Activated CD8-positive, alpha-beta memory T cell treated with anti-CD3 and anti-CD28 coated beads for 24 hours (primary cell): ENCODE measurements around the gene MYCT1.
"Not testable (repeated sequence)": the region's sequence is repeated elsewhere in the genome, so short reads cannot be mapped to it uniquely, and the experiment has no call there.

Experiments used
- DNase-seq: peaks from one replicate; pipeline ENCODE4 v3.0.0-alpha.2; 2020

MYCT1 gene, protein sequence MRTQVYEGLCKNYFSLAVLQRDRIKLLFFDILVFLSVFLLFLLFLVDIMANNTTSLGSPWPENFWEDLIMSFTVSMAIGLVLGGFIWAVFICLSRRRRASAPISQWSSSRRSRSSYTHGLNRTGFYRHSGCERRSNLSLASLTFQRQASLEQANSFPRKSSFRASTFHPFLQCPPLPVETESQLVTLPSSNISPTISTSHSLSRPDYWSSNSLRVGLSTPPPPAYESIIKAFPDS

DNA sequence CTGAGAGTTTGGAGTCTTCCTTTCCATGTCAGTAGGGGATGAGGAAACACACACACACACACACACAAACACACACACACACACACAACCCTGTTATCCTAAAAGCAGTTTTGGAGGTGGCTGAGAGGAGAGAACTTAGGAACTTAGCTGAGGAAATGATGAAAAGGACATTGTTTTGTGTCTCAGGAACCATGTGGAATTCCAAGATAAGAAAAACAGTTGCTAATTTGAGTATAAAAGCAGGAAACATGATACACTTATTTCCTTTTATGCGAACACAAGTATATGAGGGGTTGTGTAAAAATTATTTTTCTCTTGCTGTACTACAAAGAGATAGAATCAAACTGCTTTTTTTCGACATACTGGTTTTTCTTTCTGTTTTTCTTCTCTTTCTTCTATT lies at the start of gene MYCT1:
MYCT1 (plus strand) TSS at position 264 of the 400 bp plus-strand sequence; CDS start at position 270, 6 bp downstream.
- no peak for DNase-seq

DNA sequence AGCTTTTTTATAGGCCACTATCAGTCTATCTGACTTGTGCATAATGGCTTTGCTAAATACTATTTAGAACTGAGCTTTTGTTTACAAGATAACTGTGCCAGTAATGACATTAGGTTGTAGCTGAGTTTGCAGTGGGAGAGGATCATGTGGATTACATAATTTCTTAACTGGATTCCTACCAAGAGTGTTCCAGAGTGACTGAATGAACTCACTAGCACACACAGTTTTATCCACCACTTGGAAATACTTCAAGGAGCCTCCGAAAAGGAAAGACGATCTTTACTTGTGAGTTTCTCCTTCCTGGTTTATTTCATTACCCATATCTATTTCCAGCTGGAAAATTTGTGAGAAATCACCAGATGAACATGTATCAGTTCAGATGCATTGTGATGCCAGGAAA lies 49.6 kb upstream of the MYCT1 start:
- DNase-seq: no peak

DNA sequence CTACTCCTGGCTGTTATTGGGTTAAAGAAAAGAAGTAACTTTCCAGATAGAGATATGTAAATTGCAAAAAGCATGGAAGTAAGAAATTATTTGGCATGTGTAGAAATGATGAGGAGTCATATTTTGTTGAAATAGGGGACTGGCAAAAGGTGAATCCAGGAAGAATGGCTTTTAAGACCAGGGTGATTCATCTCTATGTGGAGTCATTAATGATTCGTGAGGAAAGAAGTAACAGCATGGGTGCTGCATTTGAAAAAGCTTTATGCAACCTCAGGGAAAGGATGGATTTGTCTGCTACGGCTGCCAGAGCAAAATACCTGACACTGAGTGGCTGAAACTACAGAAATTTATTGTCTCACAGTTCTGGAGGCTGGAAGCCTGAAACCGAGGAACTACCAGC lies 45.7 kb upstream of the MYCT1 start:
- no peak for DNase-seq

DNA sequence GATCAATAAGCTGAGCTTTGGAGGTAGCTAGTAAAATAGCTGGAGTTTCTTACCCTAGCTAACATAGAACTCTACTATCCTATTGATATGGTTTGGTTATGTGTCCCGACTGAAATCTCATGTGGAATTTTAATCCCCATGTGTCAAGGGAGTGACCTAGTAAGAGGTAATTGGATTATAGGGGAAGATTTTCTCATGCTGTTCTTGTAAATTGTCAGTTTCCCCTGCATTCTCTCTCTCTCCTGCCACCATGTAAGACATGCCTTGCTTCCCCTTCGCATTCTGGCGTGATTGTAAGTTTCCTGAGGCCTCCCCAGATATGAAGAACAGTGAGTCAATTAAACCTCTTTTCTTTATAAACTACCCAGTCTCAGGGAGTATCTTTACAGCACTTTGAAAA lies 35.9 kb upstream of the MYCT1 start:
- no peak for DNase-seq

DNA sequence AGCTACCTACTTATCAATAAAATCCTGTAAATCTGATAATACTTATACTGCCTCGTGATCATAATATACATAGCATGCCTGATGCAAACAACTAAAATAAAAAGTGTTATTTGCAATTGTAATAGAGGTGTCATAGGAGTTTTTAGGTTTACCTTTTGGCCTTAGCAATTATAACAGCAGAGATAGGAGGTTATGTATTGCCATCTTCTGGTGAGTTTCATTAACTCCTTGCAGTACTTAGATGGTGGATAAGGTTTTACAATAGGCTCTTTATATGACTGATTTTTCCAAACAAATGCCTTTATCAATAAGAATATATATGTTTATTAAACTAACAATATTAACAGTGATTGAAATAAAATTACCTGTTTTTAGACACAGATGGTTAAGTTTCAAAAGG lies 27.8 kb upstream of the MYCT1 start:
- DNase-seq: no peak

DNA sequence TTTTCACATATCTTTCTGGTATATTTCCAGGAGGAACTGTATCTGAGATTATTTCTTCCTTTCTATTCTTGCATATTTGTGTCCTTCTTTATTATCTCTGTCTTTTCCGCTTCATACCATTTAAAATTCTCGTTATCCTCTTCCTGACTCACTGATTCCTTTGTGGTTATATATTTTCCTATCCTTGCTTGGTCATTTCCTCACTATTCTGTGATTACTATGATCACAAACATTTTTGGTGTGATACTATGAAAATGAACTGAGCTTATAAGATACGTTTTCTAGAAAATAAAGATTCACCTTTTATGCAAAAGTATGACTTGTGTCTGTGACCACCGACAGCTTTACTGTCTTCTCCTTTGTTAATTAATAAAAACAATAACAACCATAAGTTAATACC lies 26.5 kb upstream of the MYCT1 start:
- no peak for DNase-seq

DNA sequence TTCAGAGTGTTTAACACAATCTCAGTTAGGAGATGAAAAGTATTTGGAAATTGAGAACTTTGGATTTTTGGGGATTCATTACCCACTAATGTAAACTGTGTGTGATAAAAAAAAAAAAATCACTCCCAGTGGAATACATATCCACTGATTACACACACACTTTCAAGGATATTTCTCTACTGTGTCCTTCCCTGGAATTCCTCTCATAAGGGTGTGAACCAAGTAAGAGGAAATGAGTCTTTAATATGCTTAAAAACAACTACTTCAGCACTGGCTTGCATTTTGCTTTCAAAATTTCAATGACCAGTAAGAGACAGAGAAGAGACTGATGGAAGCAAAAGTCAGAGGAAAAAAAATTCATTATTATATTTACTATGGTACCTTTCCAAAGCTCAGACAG lies 24.5 kb upstream of the MYCT1 start:
- DNase-seq: no peak

DNA sequence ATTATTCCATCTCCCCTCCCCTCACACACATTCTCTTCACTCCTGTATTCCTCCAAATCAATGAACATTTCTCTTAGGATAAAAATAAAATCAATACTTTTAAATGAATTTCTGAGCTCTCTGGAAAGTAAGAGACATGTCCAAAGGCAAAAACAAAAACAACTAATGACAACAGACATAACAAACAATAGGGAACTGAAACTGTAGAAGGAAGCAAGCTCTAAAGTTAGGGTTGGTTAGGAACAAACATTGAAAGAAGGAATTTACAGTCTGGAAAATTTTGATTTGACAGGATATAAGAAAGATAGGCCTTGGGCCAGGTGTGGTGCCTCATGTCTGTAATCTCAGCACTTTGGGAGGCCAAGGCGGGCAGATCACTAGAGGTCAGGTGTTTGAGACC lies 17.5 kb upstream of the MYCT1 start:
- no peak for DNase-seq

DNA sequence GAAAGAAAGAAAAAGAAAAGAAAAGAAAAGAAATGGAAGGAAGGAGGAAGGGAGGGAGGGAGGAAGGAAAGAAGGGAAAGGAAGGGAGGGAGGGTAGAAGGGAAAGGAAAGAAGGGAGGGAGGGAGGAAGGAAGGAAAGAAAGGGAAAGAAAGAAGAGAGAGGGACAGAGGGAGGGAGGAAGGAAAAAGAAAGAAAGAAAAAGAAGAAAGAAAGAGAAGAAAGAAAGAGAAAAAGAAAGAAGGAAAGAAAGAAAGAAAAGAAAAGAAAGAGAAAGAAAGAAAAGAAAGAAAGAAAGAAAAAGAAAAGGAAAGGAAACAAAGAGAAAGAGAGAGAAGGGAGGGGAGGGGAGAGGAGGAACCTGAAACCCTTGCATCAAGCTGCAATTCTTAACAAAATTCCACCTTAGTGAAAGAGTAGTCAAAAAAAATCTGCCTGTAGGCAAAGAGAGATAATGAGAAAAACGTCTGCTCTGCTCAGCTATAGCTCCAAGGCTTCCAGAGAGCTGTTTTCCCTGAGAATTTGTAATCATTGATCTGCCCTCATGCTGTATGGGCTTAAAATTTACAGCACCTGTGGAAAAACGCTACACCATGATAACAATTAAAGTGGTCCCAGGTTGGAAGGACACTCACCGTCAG lies 16.7 kb upstream of the MYCT1 start:
- DNase-seq: no peak

DNA sequence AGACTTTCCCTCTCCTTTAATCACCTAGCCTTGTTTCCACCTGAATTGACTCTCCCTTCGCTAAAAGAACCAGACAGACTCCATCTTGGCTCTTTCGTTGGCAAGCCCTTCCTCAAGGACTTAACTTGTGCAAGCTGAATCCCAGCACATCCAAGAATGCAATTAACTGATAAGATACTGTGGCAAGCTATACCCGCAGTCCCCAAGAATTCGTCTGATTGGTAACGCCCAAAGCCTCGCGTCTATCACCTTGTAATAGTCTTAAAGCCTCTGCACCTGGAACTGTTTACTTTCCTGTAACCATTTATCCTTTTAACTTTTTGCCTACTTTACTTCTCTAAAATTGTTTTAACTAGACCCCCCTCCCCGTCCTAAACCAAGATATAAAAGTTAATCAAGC lies 15.6 kb upstream of the MYCT1 start:
- no peak for DNase-seq

DNA sequence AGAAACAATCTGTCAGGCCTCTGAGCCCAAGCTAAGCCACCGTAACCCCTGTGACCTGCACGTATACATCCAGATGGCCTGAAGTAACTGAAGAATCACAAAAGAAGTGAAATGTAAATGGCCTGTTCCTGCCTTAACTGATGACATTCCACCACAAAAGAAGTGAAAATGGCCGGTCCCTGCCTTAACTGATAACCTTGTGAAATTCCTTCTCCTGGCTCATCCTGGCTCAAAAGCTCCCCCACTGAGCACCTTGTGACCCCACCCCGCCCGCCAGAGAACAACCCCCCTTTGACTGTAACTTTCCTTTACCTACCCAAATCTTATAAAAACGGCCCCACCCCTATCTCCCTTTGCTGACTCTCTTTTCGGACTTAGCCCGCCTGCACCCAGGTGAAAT lies 14.8 kb upstream of the MYCT1 start:
- not testable (repeated sequence) for DNase-seq

DNA sequence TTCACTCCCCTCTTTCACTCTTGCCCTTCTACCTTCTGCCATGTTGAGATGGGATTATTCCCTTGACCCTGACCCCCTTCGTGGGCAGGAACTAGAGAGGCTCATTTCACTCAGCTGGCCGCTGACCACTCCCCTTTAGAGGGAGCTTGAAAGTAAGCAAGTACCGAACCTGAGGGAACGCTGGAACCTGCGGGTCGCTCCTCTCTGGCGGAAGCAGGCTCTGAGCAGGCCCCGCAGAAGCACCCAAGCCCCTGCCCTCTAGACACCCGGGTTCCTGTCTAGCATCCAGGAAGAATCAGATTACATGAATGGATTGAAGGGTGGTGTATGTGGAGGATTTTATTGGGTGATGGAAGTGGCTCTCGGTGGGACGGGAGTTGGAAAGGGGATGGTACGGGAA lies 11.9 kb upstream of the MYCT1 start:
- no peak for DNase-seq

DNA sequence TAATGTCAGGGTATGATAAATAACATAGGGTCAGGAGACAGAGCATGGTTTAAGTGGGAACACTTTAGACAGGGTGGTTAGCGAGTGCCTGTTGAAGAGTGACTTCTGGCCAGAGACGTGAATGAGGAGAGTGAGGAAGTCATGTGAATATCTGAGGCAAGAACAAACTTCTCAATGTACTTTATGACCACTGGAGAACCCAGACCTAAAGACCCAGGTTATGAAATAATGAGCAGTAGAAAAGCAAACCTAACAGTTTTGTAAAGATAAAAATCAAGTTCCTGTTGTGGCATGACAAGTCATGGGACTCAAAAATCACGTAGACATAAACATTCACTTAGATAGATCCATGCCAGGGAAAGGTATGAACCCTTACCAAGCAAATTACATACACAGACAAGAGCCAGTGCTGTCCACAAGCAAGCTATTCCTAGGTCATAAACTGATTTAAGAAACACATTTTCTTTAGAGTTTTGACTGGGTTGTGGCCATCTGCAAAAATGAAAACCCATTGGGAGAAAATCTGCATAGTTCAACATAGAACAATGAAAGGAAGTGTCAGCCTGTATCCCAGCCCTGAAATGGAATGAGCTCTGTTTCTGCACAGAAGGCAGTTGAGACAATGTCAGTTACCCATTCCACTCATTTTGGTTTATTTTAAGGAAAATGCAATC lies 2.2 kb upstream of the MYCT1 start:
- no peak for DNase-seq

DNA sequence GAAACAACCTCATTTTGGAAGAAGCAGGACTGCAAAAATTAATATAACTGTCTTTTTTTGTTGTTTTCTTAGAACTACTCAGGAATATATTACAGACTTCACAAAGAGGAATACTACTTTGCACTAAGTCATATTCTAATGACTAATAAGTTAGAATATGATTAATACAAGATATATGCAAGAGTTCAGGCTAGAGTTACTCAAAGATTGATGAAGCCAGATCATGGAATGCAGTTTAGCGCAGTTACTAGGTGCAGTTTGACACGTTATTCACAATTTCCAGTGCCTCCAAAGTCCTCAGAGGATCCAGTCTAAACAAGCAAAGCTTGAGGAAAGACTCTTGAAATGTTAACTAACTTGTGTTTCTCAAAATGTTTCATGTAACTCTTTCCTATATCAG lies 1.2 kb upstream of the MYCT1 start:
- no peak for DNase-seq

DNA sequence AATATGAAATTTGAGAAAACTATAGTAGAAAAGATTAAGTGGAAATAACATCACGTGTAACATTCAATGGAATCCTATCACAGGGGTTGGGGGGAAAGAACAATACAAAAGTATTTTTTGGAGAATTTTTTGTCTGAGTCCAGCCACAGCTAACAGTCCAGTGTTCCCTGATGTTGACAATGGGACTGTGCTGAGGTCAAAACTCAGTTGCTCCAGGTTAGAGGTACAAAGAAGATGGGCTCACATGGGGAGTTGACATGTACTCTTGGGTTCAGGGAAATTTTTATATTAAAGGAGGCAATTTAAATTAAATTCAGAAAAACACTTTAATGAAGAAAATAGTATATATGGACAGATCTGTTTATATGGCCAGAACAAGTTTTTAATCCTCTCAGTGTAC lies 995 bp downstream of the MYCT1 start:
- no peak for DNase-seq

DNA sequence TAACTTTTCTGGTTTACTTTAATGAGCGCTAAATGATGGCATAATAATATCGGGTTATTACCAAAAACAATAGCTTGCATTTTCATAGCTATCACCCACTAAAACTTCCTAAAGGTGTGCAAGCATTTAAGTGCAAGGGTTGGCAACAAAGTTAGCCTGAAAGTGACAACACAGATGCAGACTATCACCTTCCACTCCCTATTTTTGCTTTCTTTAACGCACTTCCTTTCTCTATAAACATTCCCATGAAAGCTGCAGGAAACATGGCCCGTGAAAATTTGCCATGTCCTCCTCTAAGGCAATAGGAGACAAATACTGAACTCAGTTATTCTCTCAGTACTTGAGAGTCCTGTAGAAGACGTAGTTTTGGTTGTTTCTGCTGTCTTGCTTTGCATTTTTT lies 2.7 kb downstream of the MYCT1 start:
- DNase-seq: no peak

DNA sequence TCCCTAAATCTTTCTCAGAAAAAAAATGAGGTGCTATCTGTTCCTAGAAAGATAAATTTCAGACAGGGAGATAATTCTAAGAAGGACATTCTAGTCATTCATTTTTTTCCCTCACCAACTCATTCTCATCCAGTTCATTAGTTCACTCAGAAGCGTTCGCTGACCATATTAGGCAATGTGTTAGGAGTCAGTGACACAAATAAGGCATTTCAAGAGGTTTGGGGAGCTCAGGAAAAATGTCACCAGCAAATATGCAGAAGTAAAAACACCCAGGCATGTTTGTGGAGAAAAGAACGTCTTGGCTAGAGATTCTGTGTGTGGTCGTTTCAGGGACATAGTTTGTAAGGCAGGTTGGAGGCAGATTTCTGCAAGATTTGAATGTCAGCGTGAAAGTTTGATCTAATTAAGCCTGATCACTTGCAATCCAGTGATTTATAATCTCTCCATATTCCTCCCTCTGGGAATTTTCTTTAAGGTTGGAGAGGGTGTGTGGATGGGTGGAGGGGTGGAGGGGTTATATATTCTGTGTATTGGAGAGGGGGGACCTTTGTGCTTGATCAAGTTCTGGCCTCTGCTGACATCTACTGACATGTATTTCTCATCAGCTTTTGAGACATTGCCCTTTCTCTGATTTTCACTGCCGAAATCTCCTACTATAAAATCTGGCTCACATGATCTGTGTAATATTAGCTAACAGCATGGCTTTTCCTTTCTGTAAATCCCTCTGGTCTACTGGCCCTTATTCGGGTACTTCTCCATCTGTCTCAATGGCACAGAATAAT lies 3.6 kb downstream of the MYCT1 start:
- DNase-seq: no peak

DNA sequence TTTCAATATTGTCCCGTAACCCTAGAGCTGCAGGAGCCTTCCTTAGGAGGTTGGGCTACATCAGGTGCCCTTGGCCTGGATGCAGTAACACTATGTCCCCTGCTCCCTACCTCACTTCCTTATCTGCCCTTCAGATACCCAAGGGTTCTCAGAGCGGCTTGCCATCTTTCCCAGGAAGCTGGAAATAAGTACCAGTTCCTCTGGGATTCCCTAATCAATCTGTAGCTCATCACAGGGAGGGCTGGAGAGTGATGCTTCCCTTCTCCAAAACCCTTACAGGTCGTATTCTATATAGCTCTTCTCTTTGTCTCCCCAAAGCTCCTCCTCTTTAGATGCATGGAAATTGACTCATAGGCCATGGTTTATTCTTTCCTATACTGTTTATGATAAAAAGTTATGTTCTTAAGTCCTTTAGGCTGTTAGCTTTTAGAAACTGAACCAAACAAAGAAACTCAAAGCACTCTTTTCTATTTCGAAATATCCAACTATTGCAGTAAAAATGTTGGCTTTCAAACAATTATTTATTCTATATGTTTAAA lies 4.2 kb downstream of the MYCT1 start:
- DNase-seq: no peak

DNA sequence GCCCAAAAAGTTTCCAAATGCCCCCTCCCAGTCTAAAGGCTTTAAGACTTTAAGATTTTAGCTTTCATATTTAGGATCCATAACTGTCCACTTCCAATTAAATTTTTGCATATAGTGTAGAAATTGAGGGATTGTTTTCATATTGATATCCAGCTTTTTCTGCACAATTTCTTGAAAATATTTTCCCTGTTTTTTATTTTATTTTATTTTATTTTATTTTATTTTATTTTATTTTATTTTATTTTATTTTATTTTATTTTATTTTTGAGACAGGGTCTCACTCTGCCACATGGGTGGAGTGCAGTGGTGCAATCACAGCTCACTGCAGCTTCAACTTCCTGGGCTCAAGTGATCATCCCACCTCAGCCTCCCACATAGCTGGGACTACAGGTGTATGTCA lies 6.1 kb downstream of the MYCT1 start:
- not testable (repeated sequence) for DNase-seq

DNA sequence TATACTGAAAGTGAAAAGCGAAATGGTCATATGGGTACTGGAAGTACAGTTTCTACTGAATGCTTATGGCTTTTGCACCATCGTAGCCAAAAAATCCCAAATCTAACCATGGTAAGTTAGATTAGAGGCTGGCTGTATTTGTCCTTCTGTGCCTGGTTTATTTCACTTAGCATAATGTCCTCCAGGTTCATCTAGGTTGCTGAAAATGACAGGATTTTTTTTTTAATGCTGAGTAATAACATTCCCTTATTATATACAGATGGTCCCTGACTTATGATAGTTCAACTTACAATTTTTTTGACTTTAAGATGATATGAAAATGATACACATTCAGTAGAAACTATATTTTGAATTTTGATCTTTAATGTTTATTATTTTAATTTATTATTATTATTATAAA lies 7.6 kb downstream of the MYCT1 start:
- no peak for DNase-seq

DNA sequence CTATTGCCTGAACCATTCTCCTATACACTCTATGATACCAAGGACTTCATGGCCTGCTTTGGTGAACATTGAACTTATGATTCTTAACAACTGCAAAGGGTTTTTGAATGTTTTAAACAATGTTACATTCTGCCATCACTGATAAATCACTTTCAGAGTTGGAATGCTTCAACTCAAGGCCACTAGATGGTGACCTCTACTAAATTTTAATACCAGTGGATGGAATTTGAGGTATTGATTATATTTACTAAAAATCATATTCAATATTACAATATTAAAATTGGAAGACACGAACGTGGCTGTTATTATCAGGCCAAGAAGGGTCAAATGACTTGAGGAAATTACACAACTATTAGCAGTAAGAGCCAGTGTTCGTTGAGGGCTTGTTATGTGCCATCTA lies 18.6 kb downstream of the MYCT1 start:
- no peak for DNase-seq

DNA sequence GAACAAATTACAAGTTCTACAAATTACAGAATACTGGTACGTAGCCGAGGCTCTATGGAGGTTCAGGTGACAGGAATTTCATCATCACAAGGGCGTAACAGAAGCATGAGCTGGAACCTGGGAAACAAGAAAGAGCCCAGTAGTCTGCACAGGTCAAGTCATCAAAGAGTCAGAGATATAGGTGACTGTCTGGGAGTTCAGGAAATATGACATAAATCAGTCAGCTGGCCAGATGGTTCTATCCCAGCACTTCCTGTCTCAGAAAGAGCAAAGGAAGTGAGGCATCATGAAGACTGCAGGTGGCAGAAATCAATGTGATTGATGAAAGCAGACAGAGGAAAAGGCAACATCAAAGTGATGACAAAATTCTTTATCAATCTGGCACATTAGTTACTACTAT lies 23.3 kb downstream of the MYCT1 start:
- DNase-seq: no peak

DNA sequence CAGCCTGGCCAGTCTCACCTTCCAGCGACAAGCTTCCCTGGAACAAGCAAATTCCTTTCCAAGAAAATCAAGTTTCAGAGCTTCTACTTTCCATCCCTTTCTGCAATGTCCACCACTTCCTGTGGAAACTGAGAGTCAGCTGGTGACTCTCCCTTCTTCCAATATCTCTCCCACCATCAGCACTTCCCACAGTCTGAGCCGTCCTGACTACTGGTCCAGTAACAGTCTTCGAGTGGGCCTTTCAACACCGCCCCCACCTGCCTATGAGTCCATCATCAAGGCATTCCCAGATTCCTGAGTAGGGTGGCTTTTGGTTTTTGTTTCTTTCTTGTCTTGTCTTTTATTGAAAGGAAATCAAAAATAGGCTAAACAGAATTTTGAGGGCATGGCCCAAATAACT lies 24.3 kb downstream of the MYCT1 start:
- DNase-seq: no peak

DNA sequence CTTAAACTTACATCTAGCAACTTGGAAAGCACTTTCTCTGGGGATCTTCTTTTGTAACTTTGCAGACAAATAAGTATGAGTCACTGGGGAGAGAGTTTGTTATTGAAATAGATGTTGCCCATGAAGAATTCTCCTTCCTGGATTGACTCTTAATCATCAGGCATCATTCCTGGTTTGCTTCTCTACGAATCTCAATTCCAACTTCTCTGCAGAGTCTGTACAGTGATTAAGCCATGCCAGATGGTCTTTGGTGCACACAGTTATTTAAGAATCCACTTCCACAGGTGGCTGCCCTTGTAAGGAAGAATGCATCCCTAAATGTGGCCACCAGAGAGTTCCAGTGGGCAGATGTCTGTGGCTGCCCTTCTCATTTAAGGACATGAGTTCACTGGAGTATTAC lies 25.7 kb downstream of the MYCT1 start:
- no peak for DNase-seq
